ENCODE data around the gene RGS16.

Gene RGS16

GRCh38 chr1:182624577-182624976 lies 20.4 kb upstream of the RGS16 start:
- no peak overlapping the region for H3K4me3 ChIP-seq (ENCODE audit: low read length)

GRCh38 chr1:182622901-182623528 lies 18.8 kb upstream of the RGS16 start:
- H3K4me3 ChIP-seq (ENCODE audit: low read length): peak overlapping the region; percentile 0; the same call in 1 of the 2 replicates
- TF ChIP-seq ZNF274 (IDR thresholded peaks at IDR 0.05; ENCODE audit: low read depth, low read length): no peak

More at GRCh38 chr1:182624577-182624976, 20.4 kb upstream of the RGS16 start:
- TF ChIP-seq ZNF274 (IDR thresholded peaks at IDR 0.05; ENCODE audit: low read depth, low read length): no peak

- no peak overlapping the region for H3K4me3 ChIP-seq (ENCODE audit: low read length)
- TF ChIP-seq ZNF274 (IDR thresholded peaks at IDR 0.05; ENCODE audit: low read depth, low read length): no peak
Measured at GRCh38 chr1:182621906-182622305, 17.7 kb upstream of the RGS16 start.

- TF ChIP-seq ZNF274 (IDR thresholded peaks at IDR 0.05; ENCODE audit: low read depth, low read length): no peak
- no peak overlapping the region for H3K4me3 ChIP-seq (ENCODE audit: low read length)
Measured at GRCh38 chr1:182620924-182621585, 16.9 kb upstream of the RGS16 start.

GRCh38 chr1:182617734-182618351 lies 13.7 kb upstream of the RGS16 start:
- no peak for TF ChIP-seq ZNF274 (IDR thresholded peaks at IDR 0.05; ENCODE audit: low read depth, low read length)
- no peak overlapping the region for H3K4me3 ChIP-seq (ENCODE audit: low read length)

- no peak for TF ChIP-seq ZNF274 (IDR thresholded peaks at IDR 0.05; ENCODE audit: low read depth, low read length)
- no peak overlapping the region for H3K4me3 ChIP-seq (ENCODE audit: low read length)
Measured at GRCh38 chr1:182617014-182617429, 12.8 kb upstream of the RGS16 start.

DNA sequence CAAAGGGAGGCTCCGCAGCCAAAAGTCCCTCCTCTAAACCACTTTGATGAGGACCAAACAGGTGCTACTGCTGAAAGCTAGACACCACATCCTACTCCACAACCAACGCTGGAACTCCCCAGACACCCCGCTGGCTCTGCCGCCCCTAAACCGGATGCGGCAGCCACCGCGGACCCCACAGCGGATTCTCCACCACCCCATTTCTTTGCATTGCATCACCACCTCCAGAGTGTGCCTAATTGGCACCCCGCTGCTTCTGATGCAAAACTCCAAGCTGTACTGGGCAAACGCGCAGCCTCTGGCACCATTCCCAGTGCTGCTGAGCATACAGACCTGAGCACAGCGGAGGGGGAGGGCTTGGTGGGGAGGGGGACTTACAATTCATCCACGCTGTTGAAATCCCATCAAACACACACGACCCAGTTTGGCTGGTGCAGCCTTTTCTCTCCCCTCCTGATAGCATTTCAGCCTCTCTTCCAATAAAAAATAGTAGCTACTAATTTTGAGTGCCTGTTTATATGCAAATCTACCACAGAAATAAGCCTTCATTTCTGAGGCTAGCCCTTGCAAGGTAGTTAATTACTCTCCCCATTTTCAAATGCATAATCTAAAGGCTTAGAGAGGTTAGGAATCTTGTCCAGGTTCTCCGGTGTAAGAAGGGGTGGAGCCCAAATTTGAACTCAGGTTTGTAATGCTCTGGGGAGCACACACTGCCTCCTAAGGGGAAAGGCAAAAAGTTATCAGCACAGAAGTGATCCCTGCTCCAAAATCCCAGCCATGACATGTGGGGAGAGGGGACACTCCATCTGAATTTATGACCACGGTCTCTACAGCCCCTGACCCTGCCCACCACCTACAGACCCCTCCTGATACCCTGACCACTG lies 12.2 kb upstream of the RGS16 start:
- no peak overlapping the region; the same call in 1 of the 2 replicates for H3K4me3 ChIP-seq (ENCODE audit: low read length)
- no peak for TF ChIP-seq ZNF274 (IDR thresholded peaks at IDR 0.05; ENCODE audit: low read depth, low read length)

- TF ChIP-seq ZNF274 (IDR thresholded peaks at IDR 0.05; ENCODE audit: low read depth, low read length): no peak
- H3K4me3 ChIP-seq (ENCODE audit: low read length): peak overlapping the region; percentile 52; the same call in 1 of the 2 replicates
Measured at GRCh38 chr1:182615468-182616129, 11.4 kb upstream of the RGS16 start.

DNA sequence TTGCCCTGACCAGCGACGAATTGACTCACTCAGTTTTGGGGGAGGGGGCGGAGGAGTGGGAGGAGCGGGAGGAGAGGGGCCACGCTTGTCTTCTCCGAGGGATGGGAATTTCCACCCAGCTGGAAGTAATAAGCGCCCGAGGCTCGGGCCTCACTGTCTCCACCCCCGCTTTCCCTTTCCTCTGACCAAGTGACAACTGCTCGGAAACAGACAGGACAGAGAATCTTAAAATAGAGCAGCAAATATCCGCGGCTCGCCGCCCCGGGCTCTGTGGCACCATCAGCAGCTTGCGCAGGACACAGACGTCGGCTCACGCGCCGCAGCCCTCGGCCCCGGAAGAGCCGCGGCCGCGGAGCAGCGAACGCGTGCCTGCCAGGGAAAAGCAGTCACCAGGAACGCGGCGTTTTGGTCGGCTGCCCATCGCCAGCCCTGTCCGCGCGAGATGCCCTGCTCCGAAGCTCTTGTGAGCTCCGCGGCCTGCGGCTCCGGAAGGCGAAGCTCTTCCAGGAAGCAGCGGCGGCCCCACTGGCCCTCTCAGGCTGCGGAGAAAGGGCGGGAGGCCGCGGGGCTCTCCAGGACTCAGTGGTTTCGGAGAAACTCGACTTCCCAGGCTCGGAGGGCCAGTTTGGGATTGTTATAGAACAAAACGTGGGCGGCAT lies 10.7 kb upstream of the RGS16 start:
- H3K4me3 ChIP-seq (ENCODE audit: low read length): peak overlapping the region; percentile 52; the same call in 1 of the 2 replicates
- no peak for TF ChIP-seq ZNF274 (IDR thresholded peaks at IDR 0.05; ENCODE audit: low read depth, low read length)

GRCh38 chr1:182611787-182612186 lies 7.6 kb upstream of the RGS16 start:
- H3K4me3 ChIP-seq (ENCODE audit: low read length): no peak overlapping the region
- TF ChIP-seq ZNF274 (IDR thresholded peaks at IDR 0.05; ENCODE audit: low read depth, low read length): no peak

DNA sequence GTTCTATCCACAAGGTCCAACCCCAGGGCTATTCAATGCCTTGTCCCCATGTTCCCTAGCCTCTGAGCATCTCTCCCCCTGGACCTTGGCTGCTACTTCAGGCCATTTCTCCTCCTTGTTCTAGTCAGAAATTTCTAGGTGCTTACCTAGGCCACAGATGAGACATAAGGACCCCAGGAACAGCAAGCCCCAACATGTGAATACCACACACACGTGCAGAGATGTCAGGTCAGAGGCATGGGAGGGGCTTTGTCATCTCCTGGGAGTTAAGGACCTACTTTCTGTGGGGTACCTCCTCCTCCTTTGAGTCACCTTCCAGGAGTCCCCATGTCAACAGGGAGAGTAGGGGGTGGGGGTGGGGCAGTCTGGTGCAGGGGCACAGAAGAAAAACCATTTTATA lies 7.1 kb upstream of the RGS16 start:
- no peak overlapping the region; the same call in 1 of the 2 replicates for H3K4me3 ChIP-seq (ENCODE audit: low read length)
- no peak for TF ChIP-seq ZNF274 (IDR thresholded peaks at IDR 0.05; ENCODE audit: low read depth, low read length)

- H3K4me3 ChIP-seq (ENCODE audit: low read length): no peak overlapping the region; the same call in 1 of the 2 replicates
- no peak for TF ChIP-seq ZNF274 (IDR thresholded peaks at IDR 0.05; ENCODE audit: low read depth, low read length)
Measured at GRCh38 chr1:182610606-182611194, 6.5 kb upstream of the RGS16 start.
